Smooth muscle cell (in vitro differentiated cells): Measurements from ENCODE around the gene TBC1D3E. TPM values are rescaled to one million over a fixed set of nuclear protein-coding genes. Genes with fewer than 3 reads are reported as not detected.
"Not testable (repeated sequence)": the region's sequence is repeated elsewhere in the genome, so short reads cannot be mapped to it uniquely, and the experiment has no call there.

Source experiments
- DNase-seq: peaks from one replicate; lab custom pipeline; 2025; ENCODE audit not compliant: unreplicated experiment; lab: John Stamatoyannopoulos, UW
- H2AFZ ChIP-seq: fragments of 200-600 bp; sonication (generic); 2 replicates; pipeline ENCODE4 v1.6.0; 2016; ENCODE audit warnings: antibody characterized with exemption, low read depth, mild to moderate bottlenecking
- H3F3A ChIP-seq: fragments of 200-600 bp; sonication (generic); 2 replicates; pipeline ENCODE4 v1.6.0; 2017; ENCODE audit warnings: antibody characterized with exemption, low read depth
- H3K27ac ChIP-seq: fragments of 200-600 bp; sonication (generic); 2 replicates; pipeline ENCODE4 v1.5.1; 2016; ENCODE audit warnings: low read depth, mild to moderate bottlenecking
- H3K27me3 ChIP-seq: fragments of 200-600 bp; sonication (generic); 2 replicates; pipeline ENCODE4 v1.6.1; 2016; ENCODE audit warnings: low read depth, mild to moderate bottlenecking
- H3K36me3 ChIP-seq: fragments of 200-600 bp; sonication (generic); 2 replicates; pipeline ENCODE4 v1.5.1; 2016; ENCODE audit warnings: low read depth
- H3K4me1 ChIP-seq: fragments of 200-600 bp; sonication (generic); 2 replicates; pipeline ENCODE4 v1.5.1; 2016; ENCODE audit warnings: low read depth
- H3K4me2 ChIP-seq: fragments of 200-600 bp; sonication (generic); 2 replicates; pipeline ENCODE4 v1.6.0; 2016; ENCODE audit warnings: mild to moderate bottlenecking
- H3K4me3 ChIP-seq: fragments of 200-600 bp; sonication (generic); 2 replicates; pipeline ENCODE4 v1.5.1; 2016; ENCODE audit warnings: mild to moderate bottlenecking
- H3K79me2 ChIP-seq: fragments of 200-600 bp; sonication (generic); 2 replicates; pipeline ENCODE4 v1.6.0; 2016; ENCODE audit warnings: low read depth, mild to moderate bottlenecking
- H3K9ac ChIP-seq: fragments of 200-600 bp; sonication (generic); 2 replicates; pipeline ENCODE4 v1.6.0; 2016; ENCODE audit warnings: low read depth
- H3K9me3 ChIP-seq: fragments of 200-600 bp; sonication (generic); replicated peaks from 2 replicates; pipeline ENCODE4 v1.5.1; 2016; ENCODE audit warnings: low read depth
- H4K20me1 ChIP-seq: fragments of 200-600 bp; sonication (generic); 2 replicates; pipeline ENCODE4 v1.6.0; 2016; ENCODE audit warnings: low read depth
- WGBS: methylation state at CpG from one replicate; pipeline ENCODE4 v1.1.7; 2016; ENCODE audit warnings: low lambda C conversion rate; 5-methylcytosine and 5-hydroxymethylcytosine counted together
- polyA plus RNA-seq: library from polyadenylated mRNA; unstranded; fragments of >200 nt; fragmentation: Nextera tagmentation; extraction: Ambion mirVana; gene quantifications from 2 replicates; pipeline ENCODE4 v1.2.1, GENCODE V29; 2016
- total RNA-seq: library from RNA; depleted of rRNA; stranded (reverse); fragments of >200 nt; gene quantifications from 2 replicates; pipeline ENCODE4 v1.2.3, GENCODE V29; 2014

TBC1D3E gene
- total RNA-seq (not detected in 2 replicates), polyA plus RNA-seq (0.09 TPM in 1 of 2 replicates, not detected in the other)

GRCh38 chr17:38127651-38128050 is at the start of gene TBC1D3E:
TSS of gene TBC1D3E (plus strand) at chr17:38127951. CDS start at chr17:38129496, 1,545 bp downstream.
- not testable (repeated sequence) for H3K27ac ChIP-seq, H3K4me2 ChIP-seq, DNase-seq, H3K4me3 ChIP-seq, H2AFZ ChIP-seq, H3K27me3 ChIP-seq, H3K9me3 ChIP-seq, H3K9ac ChIP-seq, H4K20me1 ChIP-seq, H3K79me2 ChIP-seq, H3K4me1 ChIP-seq, H3F3A ChIP-seq, H3K36me3 ChIP-seq
- no CpG with 5 or more reads among the region's 9 CpGs for WGBS

- not testable (repeated sequence) for DNase-seq
- no CpG with 5 or more reads among the region's 1 CpG for WGBS
Measured at GRCh38 chr17:38087344-38087743, 40.4 kb upstream of the TBC1D3E start.

GRCh38 chr17:38088120-38088519 is 39.6 kb upstream of the TBC1D3E start:
- H3K4me2 ChIP-seq, H3K79me2 ChIP-seq, H4K20me1 ChIP-seq, H3K36me3 ChIP-seq, H3K27ac ChIP-seq, H3F3A ChIP-seq, H3K4me3 ChIP-seq, H3K9ac ChIP-seq, H3K9me3 ChIP-seq, H3K4me1 ChIP-seq, DNase-seq, H3K27me3 ChIP-seq, H2AFZ ChIP-seq: not testable (repeated sequence)
- 98% methylated on average over 6 of the region's 10 CpGs for WGBS

More at GRCh38 chr17:38087344-38087743, 40.4 kb upstream of the TBC1D3E start:
- H3K9ac ChIP-seq, H3K9me3 ChIP-seq, H3K4me1 ChIP-seq, H3K4me3 ChIP-seq, H3K36me3 ChIP-seq, H2AFZ ChIP-seq, H3K4me2 ChIP-seq, H4K20me1 ChIP-seq, H3K27ac ChIP-seq, H3F3A ChIP-seq, H3K27me3 ChIP-seq, H3K79me2 ChIP-seq: not testable (repeated sequence)

- not testable (repeated sequence) for H3K4me2 ChIP-seq, H3K4me1 ChIP-seq, H4K20me1 ChIP-seq, H3K79me2 ChIP-seq, DNase-seq, H3K9me3 ChIP-seq, H3K36me3 ChIP-seq, H3K4me3 ChIP-seq, H2AFZ ChIP-seq, H3K27me3 ChIP-seq, H3K27ac ChIP-seq, H3K9ac ChIP-seq, H3F3A ChIP-seq
- no CpG with 5 or more reads among the region's 2 CpGs for WGBS
Measured at GRCh38 chr17:38094059-38094694, 33.6 kb upstream of the TBC1D3E start.

- H3K9me3 ChIP-seq, H4K20me1 ChIP-seq, DNase-seq, H3K36me3 ChIP-seq, H3K79me2 ChIP-seq, H3K4me3 ChIP-seq, H3K27me3 ChIP-seq, H3K9ac ChIP-seq, H3K4me1 ChIP-seq, H2AFZ ChIP-seq, H3K4me2 ChIP-seq, H3K27ac ChIP-seq, H3F3A ChIP-seq: not testable (repeated sequence)
- no CpG with 5 or more reads among the region's 1 CpG for WGBS
Measured at GRCh38 chr17:38099262-38099661, 28.5 kb upstream of the TBC1D3E start.

GRCh38 chr17:38119829-38120228 is 7.9 kb upstream of the TBC1D3E start:
- no CpG with 5 or more reads among the region's 1 CpG for WGBS

GRCh38 chr17:38134860-38135259 is 7.1 kb downstream of the TBC1D3E start:
- H3K4me1 ChIP-seq, H3K9me3 ChIP-seq, H3K27ac ChIP-seq, H3K9ac ChIP-seq, H3K27me3 ChIP-seq, H4K20me1 ChIP-seq, H3K4me2 ChIP-seq, H3K79me2 ChIP-seq, H3F3A ChIP-seq, H3K36me3 ChIP-seq, H2AFZ ChIP-seq, H3K4me3 ChIP-seq, DNase-seq: not testable (repeated sequence)
- no CpG with 5 or more reads among the region's 16 CpGs for WGBS

More at GRCh38 chr17:38119829-38120228, 7.9 kb upstream of the TBC1D3E start:
- not testable (repeated sequence) for H3K27ac ChIP-seq, H3K27me3 ChIP-seq, H3K4me2 ChIP-seq, H3K9ac ChIP-seq, H4K20me1 ChIP-seq, H3K36me3 ChIP-seq, H2AFZ ChIP-seq, H3K79me2 ChIP-seq, H3F3A ChIP-seq, H3K4me1 ChIP-seq, DNase-seq, H3K4me3 ChIP-seq, H3K9me3 ChIP-seq
